Measurements from ENCODE around the gene RTN4RL1.

Gene RTN4RL1

GRCh38 chr17:1912146-1912545, 113.0 kb downstream of the RTN4RL1 start:
- Histone ChIP-seq H3K9me3 (ENCODE audit: control insufficient read depth, low read depth, low read length) (no peaks in the 10 kb centered on the region), H3K9ac (ENCODE audit: low read length) (no peak overlapping the region), H3K36me3 (ENCODE audit: control insufficient read depth, low read depth, low read length) (no peaks in the 10 kb centered on the region), H3K4me1 (ENCODE audit: control insufficient read depth, low read depth, low read length) (peaks cover 7% of the 10 kb centered on the region), H3K27me3 (ENCODE audit: control insufficient read depth, insufficient read depth, low read length) (peaks cover 82% of the 10 kb centered on the region), H3K27ac (ENCODE audit: low read length) (no peak overlapping the region), H3K4me3 (ENCODE audit: low read length) (no peak overlapping the region)

- H3K4me3 ChIP-seq (ENCODE audit: low read length) = no peak overlapping the region
- peaks cover 7% of the 10 kb centered on the region for H3K4me1 ChIP-seq (ENCODE audit: control insufficient read depth, low read depth, low read length)
- H3K9ac ChIP-seq (ENCODE audit: low read length) = no peak overlapping the region
- no peaks in the 10 kb centered on the region for H3K9me3 ChIP-seq (ENCODE audit: control insufficient read depth, low read depth, low read length)
- peaks cover 91% of the 10 kb centered on the region for H3K27me3 ChIP-seq (ENCODE audit: control insufficient read depth, insufficient read depth, low read length)
- no peak overlapping the region for H3K27ac ChIP-seq (ENCODE audit: low read length)
- H3K36me3 ChIP-seq (ENCODE audit: control insufficient read depth, low read depth, low read length) = no peaks in the 10 kb centered on the region
These were observed 115.1 kb downstream of the RTN4RL1 start for GRCh38 chr17:1909985-1910384.

GRCh38 chr17:1908699-1909309, 116.3 kb downstream of the RTN4RL1 start:
- no peaks in the 10 kb centered on the region for H3K9me3 ChIP-seq (ENCODE audit: control insufficient read depth, low read depth, low read length)
- peaks cover 3% of the 10 kb centered on the region for H3K4me1 ChIP-seq (ENCODE audit: control insufficient read depth, low read depth, low read length)
- no peak overlapping the region for H3K27ac ChIP-seq (ENCODE audit: low read length)
- peaks cover 100% of the 10 kb centered on the region for H3K27me3 ChIP-seq (ENCODE audit: control insufficient read depth, insufficient read depth, low read length)
- H3K36me3 ChIP-seq (ENCODE audit: control insufficient read depth, low read depth, low read length) = no peaks in the 10 kb centered on the region
- H3K4me3 ChIP-seq (ENCODE audit: low read length) = peak overlapping the region; percentile 51
- H3K9ac ChIP-seq (ENCODE audit: low read length) = no peak overlapping the region

- Histone ChIP-seq H3K4me3 (ENCODE audit: low read length) (peak overlapping the region; percentile 51), H3K27ac (ENCODE audit: low read length) (no peak overlapping the region), H3K36me3 (ENCODE audit: control insufficient read depth, low read depth, low read length) (no peaks in the 10 kb centered on the region), H3K9ac (ENCODE audit: low read length) (no peak overlapping the region), H3K27me3 (ENCODE audit: control insufficient read depth, insufficient read depth, low read length) (peaks cover 100% of the 10 kb centered on the region), H3K4me1 (ENCODE audit: control insufficient read depth, low read depth, low read length) (peaks cover 3% of the 10 kb centered on the region), H3K9me3 (ENCODE audit: control insufficient read depth, low read depth, low read length) (no peaks in the 10 kb centered on the region)
These were observed 117.0 kb downstream of the RTN4RL1 start for GRCh38 chr17:1907909-1908698.

GRCh38 chr17:1907216-1907631, 117.9 kb downstream of the RTN4RL1 start:
- Histone ChIP-seq H3K36me3 (ENCODE audit: control insufficient read depth, low read depth, low read length) (no peaks in the 10 kb centered on the region), H3K9me3 (ENCODE audit: control insufficient read depth, low read depth, low read length) (no peaks in the 10 kb centered on the region), H3K4me1 (ENCODE audit: control insufficient read depth, low read depth, low read length) (peaks cover 3% of the 10 kb centered on the region), H3K27me3 (ENCODE audit: control insufficient read depth, insufficient read depth, low read length) (peaks cover 92% of the 10 kb centered on the region), H3K4me3 (ENCODE audit: low read length) (no peak overlapping the region), H3K27ac (ENCODE audit: low read length) (no peak overlapping the region), H3K9ac (ENCODE audit: low read length) (no peak overlapping the region)

GRCh38 chr17:1906662-1907101, 118.5 kb downstream of the RTN4RL1 start:
- Histone ChIP-seq H3K4me3 (ENCODE audit: low read length) (no peak overlapping the region), H3K36me3 (ENCODE audit: control insufficient read depth, low read depth, low read length) (no peaks in the 10 kb centered on the region), H3K27me3 (ENCODE audit: control insufficient read depth, insufficient read depth, low read length) (peaks cover 87% of the 10 kb centered on the region), H3K9me3 (ENCODE audit: control insufficient read depth, low read depth, low read length) (no peaks in the 10 kb centered on the region), H3K9ac (ENCODE audit: low read length) (no peak overlapping the region), H3K4me1 (ENCODE audit: control insufficient read depth, low read depth, low read length) (peaks cover 3% of the 10 kb centered on the region), H3K27ac (ENCODE audit: low read length) (no peak overlapping the region)

GRCh38 chr17:1905190-1905913, 119.8 kb downstream of the RTN4RL1 start:
- no peaks in the 10 kb centered on the region for H3K9me3 ChIP-seq (ENCODE audit: control insufficient read depth, low read depth, low read length)
- H3K27ac ChIP-seq (ENCODE audit: low read length) = no peak overlapping the region
- H3K36me3 ChIP-seq (ENCODE audit: control insufficient read depth, low read depth, low read length) = no peaks in the 10 kb centered on the region
- H3K4me3 ChIP-seq (ENCODE audit: low read length) = no peak overlapping the region
- H3K4me1 ChIP-seq (ENCODE audit: control insufficient read depth, low read depth, low read length) = peaks cover 3% of the 10 kb centered on the region
- peaks cover 74% of the 10 kb centered on the region for H3K27me3 ChIP-seq (ENCODE audit: control insufficient read depth, insufficient read depth, low read length)
- H3K9ac ChIP-seq (ENCODE audit: low read length) = no peak overlapping the region

GRCh38 chr17:1904273-1905182, 120.6 kb downstream of the RTN4RL1 start:
- no peak overlapping the region for H3K4me3 ChIP-seq (ENCODE audit: low read length)
- no peak overlapping the region for H3K9ac ChIP-seq (ENCODE audit: low read length)
- no peaks in the 10 kb centered on the region for H3K9me3 ChIP-seq (ENCODE audit: control insufficient read depth, low read depth, low read length)
- peaks cover 66% of the 10 kb centered on the region for H3K27me3 ChIP-seq (ENCODE audit: control insufficient read depth, insufficient read depth, low read length)
- H3K4me1 ChIP-seq (ENCODE audit: control insufficient read depth, low read depth, low read length) = peaks cover 3% of the 10 kb centered on the region
- H3K27ac ChIP-seq (ENCODE audit: low read length) = no peak overlapping the region
- H3K36me3 ChIP-seq (ENCODE audit: control insufficient read depth, low read depth, low read length) = no peaks in the 10 kb centered on the region

GRCh38 chr17:1899403-1900000, 125.6 kb downstream of the RTN4RL1 start:
- Histone ChIP-seq H3K36me3 (ENCODE audit: control insufficient read depth, low read depth, low read length) (peaks cover 36% of the 10 kb centered on the region), H3K4me1 (ENCODE audit: control insufficient read depth, low read depth, low read length) (no peaks in the 10 kb centered on the region), H3K9me3 (ENCODE audit: control insufficient read depth, low read depth, low read length) (no peaks in the 10 kb centered on the region)

GRCh38 chr17:1898872-1899271, 126.3 kb downstream of the RTN4RL1 start:
- H3K36me3 ChIP-seq (ENCODE audit: control insufficient read depth, low read depth, low read length) = peaks cover 39% of the 10 kb centered on the region
- no peak overlapping the region for H3K4me3 ChIP-seq (ENCODE audit: low read length)
- H3K9me3 ChIP-seq (ENCODE audit: control insufficient read depth, low read depth, low read length) = no peaks in the 10 kb centered on the region
- no peak overlapping the region for H3K27ac ChIP-seq (ENCODE audit: low read length)
- H3K27me3 ChIP-seq (ENCODE audit: control insufficient read depth, insufficient read depth, low read length) = peaks cover 9% of the 10 kb centered on the region
- H3K9ac ChIP-seq (ENCODE audit: low read length) = no peak overlapping the region
- no peaks in the 10 kb centered on the region for H3K4me1 ChIP-seq (ENCODE audit: control insufficient read depth, low read depth, low read length)

More at GRCh38 chr17:1899403-1900000, 125.6 kb downstream of the RTN4RL1 start:
- Histone ChIP-seq H3K4me3 (ENCODE audit: low read length) (no peak overlapping the region), H3K27ac (ENCODE audit: low read length) (no peak overlapping the region), H3K9ac (ENCODE audit: low read length) (no peak overlapping the region), H3K27me3 (ENCODE audit: control insufficient read depth, insufficient read depth, low read length) (peaks cover 15% of the 10 kb centered on the region)
